HCT116 (cell line): ENCODE measurements around the gene OR51D1.

Experiments
- POLR2A ChIP-seq: IDR thresholded peaks from 2 replicates; pipeline ENCODE4 v1.7.0; 2011; ENCODE audit warnings: borderline replicate concordance; ENCODE audit not compliant: insufficient read depth, insufficient read length; ENCODE audit errors: extremely low read depth
- SP1 ChIP-seq: IDR thresholded peaks from 2 replicates; pipeline ENCODE4 v1.6.1; 2012; ENCODE audit warnings: low read depth
- SRF ChIP-seq: IDR thresholded peaks from 2 replicates; pipeline ENCODE4 v1.6.1; 2012; ENCODE audit warnings: low read depth
- ZNF274 ChIP-seq: fragments of 200-500 bp; sonication (Bioruptor generic); IDR thresholded peaks from 2 replicates; pipeline ENCODE4 v1.6.1; 2014; ENCODE audit warnings: mild to moderate bottlenecking, low read depth, low read length, inconsistent platforms
- TF ChIP-seq, protein P1 (sequence below), 3 experiments: fragments of 200-600 bp in 1 of 3; sonication (generic) in 1 of 3; IDR thresholded peaks in 2 of 3; conservative IDR thresholded peaks in 1 of 3; 2 replicates each; pipeline ENCODE4 v1.5.1; 2012 to 2017; ENCODE audit warnings: low read depth in 2 of 3, low read length in 2 of 3, antibody characterized with exemption in 1 of 3, borderline replicate concordance in 1 of 3, control low read depth in 1 of 3, mild to moderate bottlenecking in 1 of 3, mixed read lengths in 1 of 3, mixed run types in 1 of 3, moderate library complexity in 1 of 3; ENCODE audit not compliant: insufficient read depth in 1 of 3

DNA sequence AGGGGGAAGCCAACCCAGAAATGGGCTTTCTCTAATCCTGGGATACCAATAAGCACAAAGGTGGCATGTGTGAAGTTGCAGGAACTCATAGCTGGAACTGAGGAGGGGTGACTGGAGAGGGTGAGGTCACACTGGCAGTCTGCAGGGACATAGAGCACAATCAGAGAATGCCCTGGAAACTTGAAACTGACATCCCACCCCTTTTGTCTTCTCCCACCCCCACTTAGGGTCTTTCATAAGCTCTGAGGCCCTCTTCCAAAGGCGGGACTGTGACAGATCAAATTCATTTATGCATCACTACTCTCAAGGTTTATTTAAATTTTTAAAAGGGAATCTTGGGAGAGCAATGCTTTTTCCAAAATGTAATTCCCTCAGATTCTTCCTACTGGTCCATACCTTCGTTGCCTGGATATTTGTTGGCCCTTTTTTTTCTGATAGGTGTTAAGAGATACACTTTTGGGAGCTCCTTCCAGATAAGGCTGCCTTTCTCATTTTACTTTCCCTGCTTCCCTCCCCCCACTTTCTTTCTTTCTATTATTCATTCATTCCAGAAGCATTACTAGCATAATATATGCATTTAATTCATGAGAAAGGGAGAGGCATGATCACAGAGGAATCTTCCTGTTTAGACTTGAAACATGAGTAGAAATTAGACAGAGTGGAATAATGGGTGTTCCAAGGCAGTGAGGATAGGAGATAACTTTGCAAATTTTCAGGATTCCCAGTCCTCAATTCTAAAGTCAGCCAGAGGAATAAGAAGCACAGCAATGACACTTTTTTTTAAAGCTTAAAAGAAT lies 45.5 kb downstream of the OR51D1 start:
- TF ChIP-seq SRF, result no peak
- TF ChIP-seq, protein P1, sequence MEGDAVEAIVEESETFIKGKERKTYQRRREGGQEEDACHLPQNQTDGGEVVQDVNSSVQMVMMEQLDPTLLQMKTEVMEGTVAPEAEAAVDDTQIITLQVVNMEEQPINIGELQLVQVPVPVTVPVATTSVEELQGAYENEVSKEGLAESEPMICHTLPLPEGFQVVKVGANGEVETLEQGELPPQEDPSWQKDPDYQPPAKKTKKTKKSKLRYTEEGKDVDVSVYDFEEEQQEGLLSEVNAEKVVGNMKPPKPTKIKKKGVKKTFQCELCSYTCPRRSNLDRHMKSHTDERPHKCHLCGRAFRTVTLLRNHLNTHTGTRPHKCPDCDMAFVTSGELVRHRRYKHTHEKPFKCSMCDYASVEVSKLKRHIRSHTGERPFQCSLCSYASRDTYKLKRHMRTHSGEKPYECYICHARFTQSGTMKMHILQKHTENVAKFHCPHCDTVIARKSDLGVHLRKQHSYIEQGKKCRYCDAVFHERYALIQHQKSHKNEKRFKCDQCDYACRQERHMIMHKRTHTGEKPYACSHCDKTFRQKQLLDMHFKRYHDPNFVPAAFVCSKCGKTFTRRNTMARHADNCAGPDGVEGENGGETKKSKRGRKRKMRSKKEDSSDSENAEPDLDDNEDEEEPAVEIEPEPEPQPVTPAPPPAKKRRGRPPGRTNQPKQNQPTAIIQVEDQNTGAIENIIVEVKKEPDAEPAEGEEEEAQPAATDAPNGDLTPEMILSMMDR (IDR thresholded peaks at IDR 0.05 in 2 of 3, conservative IDR thresholded peaks at IDR 0.05 in 1 of 3; ENCODE audit: borderline replicate concordance in 1 of 3, insufficient read depth in 1 of 3, low read depth in 2 of 3, low read length in 2 of 3), result no peak
- no peak for TF ChIP-seq SP1
- TF ChIP-seq ZNF274, result no peak
- no peak for TF ChIP-seq POLR2A
